Left lobe of liver (tissue), 2 donors: ENCODE results near the gene VWDE. TPM values are rescaled to one million over a fixed set of nuclear protein-coding genes. Genes with fewer than 3 reads are reported as not detected.

ENCODE experiments used
- ATAC-seq: fragments of 200-7000 bp; cut with Tn5 transposase; one replicate; pipeline ENCODE4 v1.9.1; 2020; ENCODE audit warnings: mild to moderate bottlenecking, moderate library complexity
- DNase-seq: peaks from one replicate; pipeline ENCODE4 v3.0.0-alpha.2; 2020; ENCODE audit warnings: low spot score
- total RNA-seq: library from RNA; stranded (reverse); gene quantifications from one replicate; pipeline ENCODE4 v1.2.1, GENCODE V29; 2021
- donor health status: DM: no; HTN: no; CAD: no; lungs with moderate emphysema.
- donor health status: DM: no; HTN: yes; CAD: no.

The VWDE gene
- total RNA-seq, 1 donor from 2014 or later, result 0.38 TPM

- ATAC-seq, result no peak
- DNase-seq, result no peak
These were observed 109.0 kb downstream of the VWDE start for GRCh38 chr7:12294701-12295100.

GRCh38 chr7:12291870-12292269 lies 111.8 kb downstream of the VWDE start:
- no peak for DNase-seq
- ATAC-seq, result no peak

DNA sequence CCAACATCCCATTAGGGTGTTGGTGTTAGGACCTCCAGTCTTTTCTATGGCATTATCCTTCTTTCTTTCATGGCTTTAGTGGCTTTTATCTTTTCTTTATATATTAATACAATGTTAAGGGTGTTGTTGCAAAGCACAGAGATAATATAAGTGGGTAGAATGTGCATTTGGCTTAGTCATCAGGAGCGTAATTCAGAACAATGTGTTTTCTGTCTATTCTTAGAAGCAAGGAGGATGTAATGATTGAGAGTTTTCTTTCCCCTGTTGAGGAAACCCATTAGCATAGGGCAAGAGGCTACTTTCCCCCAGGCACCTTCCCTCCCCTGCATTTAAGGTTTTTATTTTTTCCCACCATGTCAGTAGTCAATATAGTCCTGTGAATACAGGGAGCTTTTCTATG lies 112.9 kb downstream of the VWDE start:
- no peak for ATAC-seq

GRCh38 chr7:12289996-12290395 lies 113.7 kb downstream of the VWDE start:
- no peak for DNase-seq

More for the DNA sequence above, 112.9 kb downstream of the VWDE start:
- no peak for DNase-seq

GRCh38 chr7:12287901-12288300 lies 115.8 kb downstream of the VWDE start:
- DNase-seq, result no peak
- ATAC-seq, result no peak

More at GRCh38 chr7:12289996-12290395, 113.7 kb downstream of the VWDE start:
- ATAC-seq, result no peak

DNA sequence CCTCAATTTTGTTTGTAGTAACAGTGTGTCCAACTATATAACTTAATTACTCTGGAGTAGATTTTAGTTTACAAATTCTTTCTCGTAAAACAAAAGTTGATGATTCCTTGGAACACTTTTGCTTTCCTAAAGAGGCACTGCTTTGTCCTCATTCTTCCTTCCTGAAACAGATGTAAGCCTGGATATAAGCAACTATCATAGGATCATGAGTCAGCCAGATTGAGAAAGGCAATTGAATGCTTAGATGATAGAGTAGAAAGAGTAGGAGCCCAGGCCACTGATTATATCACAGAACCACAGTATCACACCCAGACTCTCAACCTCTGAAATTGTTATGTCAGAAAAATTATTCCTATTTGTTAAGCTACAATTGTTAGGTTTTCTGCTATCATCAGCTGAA lies 122.6 kb downstream of the VWDE start:
- ATAC-seq (no peak), DNase-seq (no peak)

Other genes with a start within 250 kb of the VWDE start
- 27.1 TPM for gene TMEM106B, start 192.6 kb downstream of the VWDE start, total RNA-seq
- 0.30 TPM for gene SCIN, start 166.9 kb upstream of the VWDE start, total RNA-seq